ENCODE results near the gene CORO2A. TPM values are rescaled to one million over a fixed set of nuclear protein-coding genes. Genes with fewer than 3 reads are reported as not detected.
"Not testable (repeated sequence)": the region's sequence is repeated elsewhere in the genome, so short reads cannot be mapped to it uniquely, and the experiment has no call there.

The CORO2A gene
- total RNA-seq, 1 donor from 2014 or later = 6.0 TPM

GRCh38 chr9:98083061-98083501 is 109.4 kb downstream of the CORO2A start:
- no peak for TF ChIP-seq CTCF (IDR thresholded peaks at IDR 0.05; ENCODE audit: unreplicated experiment)
- no peak overlapping the region for H3K4me3 Mint-ChIP-seq (ENCODE audit: low read depth)
- peaks cover 9% of the 10 kb centered on the region for H3K27me3 Mint-ChIP-seq
- no peak for DNase-seq (ENCODE audit: low spot score, unreplicated experiment)
- H3K27ac Mint-ChIP-seq = no peak overlapping the region
- peaks cover 7% of the 10 kb centered on the region for H3K4me1 Mint-ChIP-seq (ENCODE audit: low read depth)
- peaks cover 9% of the 10 kb centered on the region for H3K36me3 Mint-ChIP-seq (ENCODE audit: insufficient read depth)
- H3K9me3 Mint-ChIP-seq (ENCODE audit: low read depth) = no peaks in the 10 kb centered on the region

GRCh38 chr9:98081477-98082219 is 110.8 kb downstream of the CORO2A start:
- Mint-ChIP-seq H3K4me3 (ENCODE audit: low read depth) (no peak overlapping the region), H3K27ac (no peak overlapping the region), H3K36me3 (ENCODE audit: insufficient read depth) (peaks cover 13% of the 10 kb centered on the region), H3K4me1 (ENCODE audit: low read depth) (peaks cover 5% of the 10 kb centered on the region), H3K9me3 (ENCODE audit: low read depth) (no peaks in the 10 kb centered on the region), H3K27me3 (peaks cover 4% of the 10 kb centered on the region)
- no peak for DNase-seq (ENCODE audit: low spot score, unreplicated experiment)
- no peak for TF ChIP-seq CTCF (IDR thresholded peaks at IDR 0.05; ENCODE audit: unreplicated experiment)

- H3K36me3 Mint-ChIP-seq (ENCODE audit: insufficient read depth) = peaks cover 13% of the 10 kb centered on the region
- no peak for DNase-seq (ENCODE audit: low spot score, unreplicated experiment)
- no peaks in the 10 kb centered on the region for H3K27me3 Mint-ChIP-seq
- peaks cover 3% of the 10 kb centered on the region for H3K4me1 Mint-ChIP-seq (ENCODE audit: low read depth)
- H3K9me3 Mint-ChIP-seq (ENCODE audit: low read depth) = no peaks in the 10 kb centered on the region
- TF ChIP-seq CTCF (IDR thresholded peaks at IDR 0.05; ENCODE audit: unreplicated experiment) = no peak
- no peak overlapping the region for H3K4me3 Mint-ChIP-seq (ENCODE audit: low read depth)
- H3K27ac Mint-ChIP-seq = no peak overlapping the region
Observed at GRCh38 chr9:98080780-98081179, 111.7 kb downstream of the CORO2A start.

- DNase-seq (ENCODE audit: low spot score, unreplicated experiment) = no peak
- no peak for TF ChIP-seq CTCF (IDR thresholded peaks at IDR 0.05; ENCODE audit: unreplicated experiment)
- Mint-ChIP-seq H3K27ac (no peak overlapping the region), H3K27me3 (no peaks in the 10 kb centered on the region), H3K36me3 (ENCODE audit: insufficient read depth) (peaks cover 13% of the 10 kb centered on the region), H3K4me1 (ENCODE audit: low read depth) (peaks cover 6% of the 10 kb centered on the region), H3K9me3 (ENCODE audit: low read depth) (no peaks in the 10 kb centered on the region), H3K4me3 (ENCODE audit: low read depth) (no peak overlapping the region)
Observed at GRCh38 chr9:98080326-98080725, 112.1 kb downstream of the CORO2A start.

GRCh38 chr9:98078895-98079294 is 113.5 kb downstream of the CORO2A start:
- H3K4me1 Mint-ChIP-seq (ENCODE audit: low read depth) = peaks cover 9% of the 10 kb centered on the region
- no peak for DNase-seq (ENCODE audit: low spot score, unreplicated experiment)
- H3K4me3 Mint-ChIP-seq (ENCODE audit: low read depth) = no peak overlapping the region
- no peaks in the 10 kb centered on the region for H3K9me3 Mint-ChIP-seq (ENCODE audit: low read depth)
- no peak for TF ChIP-seq CTCF (IDR thresholded peaks at IDR 0.05; ENCODE audit: unreplicated experiment)
- H3K27me3 Mint-ChIP-seq = no peaks in the 10 kb centered on the region
- no peak overlapping the region for H3K27ac Mint-ChIP-seq
- H3K36me3 Mint-ChIP-seq (ENCODE audit: insufficient read depth) = peaks cover 12% of the 10 kb centered on the region

- H3K36me3 Mint-ChIP-seq (ENCODE audit: insufficient read depth); H3K27ac Mint-ChIP-seq; H3K27me3 Mint-ChIP-seq; DNase-seq (ENCODE audit: low spot score, unreplicated experiment); H3K9me3 Mint-ChIP-seq (ENCODE audit: low read depth); H3K4me3 Mint-ChIP-seq (ENCODE audit: low read depth): not testable (repeated sequence)
- peaks cover 15% of the 10 kb centered on the region for H3K4me1 Mint-ChIP-seq (ENCODE audit: low read depth)
Observed at GRCh38 chr9:98076514-98076890, 115.9 kb downstream of the CORO2A start.
